HepG2 (cell line): Measurements from ENCODE around the gene ZNF326. TPM values are rescaled to one million over a fixed set of nuclear protein-coding genes. Genes with fewer than 3 reads are reported as not detected.

ENCODE experiments used
- ATAC-seq: fragments of 200-7000 bp; cut with Tn5 transposase; 3 replicates; pipeline ENCODE4 v1.9.1; 2020; ENCODE audit warnings: mild to moderate bottlenecking, moderate library complexity
- BruUV-seq: library from RNA; stranded (reverse); fragments of 400-500 nt; replicated peaks from 2 replicates; lab custom pipeline; 2021; lab: Mats Ljungman, UMichigan
- CTCF ChIA-PET: fragments of 300-600 bp; formaldehyde crosslinking; extraction: SDS; loops from one replicate; lab custom pipeline; 2021; ENCODE audit warnings: low total read pairs, inconsistent platforms, low intra/inter-chr PET ratio; lab: Yijun Ruan, JAX
- POLR2A ChIA-PET: fragments of 350-600 bp; sonication (Branson Sonifier 250); formaldehyde crosslinking; loops from one replicate; lab custom pipeline; 2020; ENCODE audit warnings: antibody characterized with exemption, inconsistent platforms; lab: Yijun Ruan, JAX
- DNase-seq: peaks from one replicate; pipeline ENCODE4 v3.0.0-alpha.2; 2015; ENCODE audit warnings: low spot score
- FAIRE-seq: peaks from 3 replicates; lab custom pipeline; 2011; peaks lifted over from hg19 to GRCh38; lab: Jason Lieb, UNC
- H2AFZ ChIP-seq: one replicate; pipeline ENCODE4 v1.6.1; 2011; ENCODE audit warnings: low read length, inconsistent platforms
- H3K27ac ChIP-seq: fragments of 300-600 bp; 3 replicates; pipeline ENCODE4 v1.8.0; 2011; ENCODE audit warnings: mixed run types, mild to moderate bottlenecking, mixed read lengths, low read length, inconsistent platforms; ENCODE audit not compliant: insufficient read depth; ENCODE audit errors: extremely low read length
- H3K27me3 ChIP-seq, 2 experiments: fragments of 200-600 bp in 1 of 2; 2 replicates in 1 of 2; 3 replicates in 1 of 2; pipeline versions ENCODE4 v1.6.0 to v1.8.0; 2011; ENCODE audit warnings: low read length in 2 of 2, mild to moderate bottlenecking in 2 of 2, moderate library complexity in 2 of 2, inconsistent platforms in 1 of 2; ENCODE audit not compliant: insufficient read depth in 2 of 2, control insufficient read depth in 1 of 2
- H3K36me3 ChIP-seq, 2 experiments: fragments of 200-600 bp in 1 of 2; replicated peaks in 1 of 2; 2 replicates in 1 of 2; 3 replicates in 1 of 2; pipeline versions ENCODE4 v1.5.1 to v1.8.0; 2011; ENCODE audit warnings: low read length in 2 of 2, inconsistent platforms in 1 of 2; ENCODE audit not compliant: insufficient read depth in 2 of 2, control insufficient read depth in 1 of 2
- H3K4me1 ChIP-seq: 2 replicates; pipeline ENCODE4 v1.5.1; 2012; ENCODE audit warnings: low read length, inconsistent platforms; ENCODE audit not compliant: insufficient read depth
- H3K4me2 ChIP-seq: 2 replicates; pipeline ENCODE4 v1.6.0; 2011; ENCODE audit warnings: low read depth, low read length, inconsistent platforms
- H3K4me3 ChIP-seq, 3 experiments: fragments of 200-600 bp in 1 of 3; sonication (generic), shearing (Covaris generic) in 1 of 3; replicated peaks in 1 of 3; 2 replicates each; pipeline ENCODE4 v1.5.1; 2011 to 2016; ENCODE audit warnings: low read length in 3 of 3, inconsistent platforms in 2 of 3, low read depth in 2 of 3, mild to moderate bottlenecking in 2 of 3, control low read depth in 1 of 3, mixed read lengths in 1 of 3; ENCODE audit not compliant: insufficient read depth in 1 of 3
- H3K79me2 ChIP-seq: one replicate; pipeline ENCODE4 v1.6.1; 2011; ENCODE audit warnings: low read length, inconsistent platforms; ENCODE audit not compliant: insufficient read depth
- H3K9ac ChIP-seq: 2 replicates; pipeline ENCODE4 v1.6.0; 2011; ENCODE audit warnings: mild to moderate bottlenecking, low read depth, low read length, inconsistent platforms; ENCODE audit not compliant: insufficient read depth
- H3K9me3 ChIP-seq: 2 replicates; pipeline ENCODE4 v1.5.1; 2012; ENCODE audit warnings: mild to moderate bottlenecking, low read length
- H4K20me1 ChIP-seq: 2 replicates; pipeline ENCODE4 v1.6.0; 2011; ENCODE audit warnings: inconsistent platforms, mild to moderate bottlenecking, low read length, moderate library complexity; ENCODE audit not compliant: insufficient read depth
- KAT7 ChIP-seq: IDR thresholded peaks from 2 replicates; pipeline ENCODE4 v1.6.1; 2018; ENCODE audit warnings: borderline replicate concordance, missing compliant biosample characterization
- MIER3 ChIP-seq: IDR thresholded peaks from 2 replicates; pipeline ENCODE4 v1.6.1; 2016; ENCODE audit warnings: missing compliant biosample characterization, borderline replicate concordance
- REPIN1 ChIP-seq: sonication (generic); formaldehyde crosslinking; IDR thresholded peaks from 2 replicates; pipeline ENCODE4 v1.8.0; 2022; ENCODE audit warnings: missing genetic modification reagents, low read depth, mild to moderate bottlenecking, borderline replicate concordance
- SP5 ChIP-seq: IDR thresholded peaks from 2 replicates; pipeline ENCODE4 v1.6.1; 2016; ENCODE audit warnings: low read depth, borderline replicate concordance
- ZFP90 ChIP-seq: sonication (generic); formaldehyde crosslinking; IDR thresholded peaks from 2 replicates; pipeline ENCODE4 v1.8.0; 2022; ENCODE audit warnings: missing genetic modification reagents, mild to moderate bottlenecking, inconsistent platforms, borderline replicate concordance
- ZNF34 ChIP-seq: sonication (generic); formaldehyde crosslinking; IDR thresholded peaks from 2 replicates; pipeline ENCODE4 v1.4.0; 2020; ENCODE audit warnings: mild to moderate bottlenecking, missing genetic modification reagents, borderline replicate concordance
- ZNF574 ChIP-seq: sonication (generic); formaldehyde crosslinking; IDR thresholded peaks from 2 replicates; pipeline ENCODE4 v1.4.0; 2020; ENCODE audit warnings: missing genetic modification reagents
- ZNF672 ChIP-seq: sonication (generic); formaldehyde crosslinking; IDR thresholded peaks from 2 replicates; pipeline ENCODE4 v1.8.1; 2022; ENCODE audit warnings: missing genetic modification reagents
- ZNF775 ChIP-seq: sonication (generic); formaldehyde crosslinking; IDR thresholded peaks from 2 replicates; pipeline ENCODE4 v1.4.0; 2020; ENCODE audit warnings: missing genetic modification reagents, mild to moderate bottlenecking, moderate library complexity, borderline replicate concordance
- ZNF850 ChIP-seq: sonication (generic); formaldehyde crosslinking; conservative IDR thresholded peaks from 2 replicates; pipeline ENCODE4 v1.9.0; 2021; ENCODE audit warnings: mild to moderate bottlenecking, missing genetic modification reagents
- WGBS: methylation state at CpG from one replicate; pipeline ENCODE4 v1.1.6; 2017; ENCODE audit warnings: low lambda C conversion rate; 5-methylcytosine and 5-hydroxymethylcytosine counted together
- in situ Hi-C: cut with HindIII; loops from 2 replicates; pipeline ENCODE4 v1.10.0; 2017; ENCODE audit warnings: low pct_unique_long_range_greater_than_20kb; ENCODE audit not compliant: extremely low pct_ligation_motif_present
- intact Hi-C: fragments of 100-400 bp; cut with micrococcal nuclease; formaldehyde crosslinking; loops from one replicate; pipeline ENCODE4 v1.10.0; 2022; ENCODE audit not compliant: unreplicated experiment
- polyA plus RNA-seq, 8 experiments: library from polyadenylated mRNA; depleted of rRNA in 3 of 8; stranded (reverse) in 7 of 8; unstranded in 1 of 8; fragments of >200 nt; fragmentation: Illumina TruSeq in 4 of 8; extraction: Trizol in 4 of 8; gene quantifications; 2 replicates each; pipeline versions ENCODE4 v1.2.1 to v1.2.3, GENCODE V29; 2011 to 2016; ENCODE audit warnings: low read depth in 4 of 8, missing spikeins in 1 of 8, mixed read lengths in 1 of 8; ENCODE audit not compliant: insufficient read depth in 1 of 8
- total RNA-seq, 5 experiments: library from RNA; depleted of rRNA; stranded (reverse); fragments of >200 nt; fragmentation: Illumina TruSeq; extraction: Trizol; gene quantifications; 2 replicates each; pipeline ENCODE4 v1.2.3, GENCODE V29; 2016; ENCODE audit warnings: low read depth in 1 of 5
- TF ChIP-seq, protein P1 (sequence below): sonication (generic); formaldehyde crosslinking; IDR thresholded peaks from 2 replicates; pipeline ENCODE4 v1.4.0; 2020; ENCODE audit warnings: missing genetic modification reagents
- TF ChIP-seq, protein P2 (sequence below): sonication (generic); formaldehyde crosslinking; IDR thresholded peaks from 2 replicates; pipeline ENCODE4 v1.5.1; 2020; ENCODE audit warnings: mild to moderate bottlenecking, missing genetic modification reagents, moderate library complexity
- TF ChIP-seq, protein P3 (sequence below): IDR thresholded peaks from 2 replicates; pipeline ENCODE4 v1.6.1; 2016; ENCODE audit warnings: low read depth, control low read depth

ZNF326 gene
- total and polyA plus RNA-seq, 2 of the 13 experiments (the other 11 are each of a cell fraction or from before 2014, with no cell fraction given) = 6.3 to 16.4 TPM

GRCh38 chr1:89987159-89987819 is 7.6 kb upstream of the ZNF326 start (continued):
- TF ChIP-seq, protein P1, sequence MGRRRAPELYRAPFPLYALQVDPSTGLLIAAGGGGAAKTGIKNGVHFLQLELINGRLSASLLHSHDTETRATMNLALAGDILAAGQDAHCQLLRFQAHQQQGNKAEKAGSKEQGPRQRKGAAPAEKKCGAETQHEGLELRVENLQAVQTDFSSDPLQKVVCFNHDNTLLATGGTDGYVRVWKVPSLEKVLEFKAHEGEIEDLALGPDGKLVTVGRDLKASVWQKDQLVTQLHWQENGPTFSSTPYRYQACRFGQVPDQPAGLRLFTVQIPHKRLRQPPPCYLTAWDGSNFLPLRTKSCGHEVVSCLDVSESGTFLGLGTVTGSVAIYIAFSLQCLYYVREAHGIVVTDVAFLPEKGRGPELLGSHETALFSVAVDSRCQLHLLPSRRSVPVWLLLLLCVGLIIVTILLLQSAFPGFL (CRISPR knock-in tag) = no peak
- 0 out of 2 replicates have a peak, but pooled peaks have one; percentile 22 for TF ChIP-seq MIER3

DNA sequence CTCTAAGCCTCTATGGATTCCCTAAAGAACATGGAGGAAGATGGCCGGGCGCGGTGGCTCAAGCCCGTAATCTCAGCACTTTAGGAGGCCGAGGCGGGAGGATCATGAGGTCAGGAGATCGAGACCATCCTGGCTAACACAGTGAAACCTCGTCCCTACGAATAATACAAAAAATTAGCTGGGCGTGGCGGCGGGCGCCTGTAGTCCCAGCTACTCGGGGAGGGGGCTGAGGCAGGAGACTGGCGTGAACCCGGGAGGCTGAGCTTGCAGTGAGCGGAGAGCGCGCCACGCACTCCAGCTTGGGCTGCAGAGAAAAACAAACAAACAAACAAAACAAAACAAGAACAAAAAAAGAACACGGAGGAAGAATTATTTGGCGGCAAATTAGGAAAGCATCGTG is 5.8 kb upstream of the ZNF326 start:
- Histone ChIP-seq H3K4me3 (no peak overlapping the region), H3K36me3 (no peaks in the 10 kb centered on the region), H3K4me1 (peaks cover 42% of the 10 kb centered on the region), H3K27ac (no peak overlapping the region), H4K20me1 (no peaks in the 10 kb centered on the region), H3K27me3 (no peaks in the 10 kb centered on the region), H3K9me3 (no peaks in the 10 kb centered on the region), H3K4me2 (no peak overlapping the region), H2AFZ (no peak overlapping the region), H3K79me2 (no peaks in the 10 kb centered on the region), H3K9ac (no peak overlapping the region)
- ATAC-seq (no peak), FAIRE-seq (no peak), DNase-seq (no peak)
- ChIA-PET CTCF (interaction anchor here (2.8 kb wide), 1 partner anchor 184 kb away, joined by 34 read pairs; no protein-coding TSS in a partner anchor), POLR2A (no interaction called here)
- WGBS = 93% methylated on average over 23 of the region's 23 CpGs
- intact Hi-C loops = loop anchor here (10.0 kb wide), 1 partner anchor 84 kb away; no protein-coding TSS in a partner anchor
- in situ Hi-C loops = no loop called here
- BruUV-seq = no TSS peak
- no peak for TF ChIP-seq REPIN1 (CRISPR knock-in tag)
- no peak for TF ChIP-seq ZNF775 (CRISPR knock-in tag)
- TF ChIP-seq, protein P2, sequence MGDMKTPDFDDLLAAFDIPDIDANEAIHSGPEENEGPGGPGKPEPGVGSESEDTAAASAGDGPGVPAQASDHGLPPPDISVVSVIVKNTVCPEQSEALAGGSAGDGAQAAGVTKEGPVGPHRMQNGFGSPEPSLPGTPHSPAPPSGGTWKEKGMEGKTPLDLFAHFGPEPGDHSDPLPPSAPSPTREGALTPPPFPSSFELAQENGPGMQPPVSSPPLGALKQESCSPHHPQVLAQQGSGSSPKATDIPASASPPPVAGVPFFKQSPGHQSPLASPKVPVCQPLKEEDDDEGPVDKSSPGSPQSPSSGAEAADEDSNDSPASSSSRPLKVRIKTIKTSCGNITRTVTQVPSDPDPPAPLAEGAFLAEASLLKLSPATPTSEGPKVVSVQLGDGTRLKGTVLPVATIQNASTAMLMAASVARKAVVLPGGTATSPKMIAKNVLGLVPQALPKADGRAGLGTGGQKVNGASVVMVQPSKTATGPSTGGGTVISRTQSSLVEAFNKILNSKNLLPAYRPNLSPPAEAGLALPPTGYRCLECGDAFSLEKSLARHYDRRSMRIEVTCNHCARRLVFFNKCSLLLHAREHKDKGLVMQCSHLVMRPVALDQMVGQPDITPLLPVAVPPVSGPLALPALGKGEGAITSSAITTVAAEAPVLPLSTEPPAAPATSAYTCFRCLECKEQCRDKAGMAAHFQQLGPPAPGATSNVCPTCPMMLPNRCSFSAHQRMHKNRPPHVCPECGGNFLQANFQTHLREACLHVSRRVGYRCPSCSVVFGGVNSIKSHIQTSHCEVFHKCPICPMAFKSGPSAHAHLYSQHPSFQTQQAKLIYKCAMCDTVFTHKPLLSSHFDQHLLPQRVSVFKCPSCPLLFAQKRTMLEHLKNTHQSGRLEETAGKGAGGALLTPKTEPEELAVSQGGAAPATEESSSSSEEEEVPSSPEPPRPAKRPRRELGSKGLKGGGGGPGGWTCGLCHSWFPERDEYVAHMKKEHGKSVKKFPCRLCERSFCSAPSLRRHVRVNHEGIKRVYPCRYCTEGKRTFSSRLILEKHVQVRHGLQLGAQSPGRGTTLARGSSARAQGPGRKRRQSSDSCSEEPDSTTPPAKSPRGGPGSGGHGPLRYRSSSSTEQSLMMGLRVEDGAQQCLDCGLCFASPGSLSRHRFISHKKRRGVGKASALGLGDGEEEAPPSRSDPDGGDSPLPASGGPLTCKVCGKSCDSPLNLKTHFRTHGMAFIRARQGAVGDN (CRISPR knock-in tag) = no peak
- no peak for TF ChIP-seq ZFP90 (CRISPR knock-in tag)
- TF ChIP-seq SP5 (CRISPR knock-in tag) = no peak
- TF ChIP-seq ZNF672 = no peak
- TF ChIP-seq ZNF850 (CRISPR knock-in tag) = no peak
- TF ChIP-seq KAT7 = no peak
- TF ChIP-seq, protein P3, sequence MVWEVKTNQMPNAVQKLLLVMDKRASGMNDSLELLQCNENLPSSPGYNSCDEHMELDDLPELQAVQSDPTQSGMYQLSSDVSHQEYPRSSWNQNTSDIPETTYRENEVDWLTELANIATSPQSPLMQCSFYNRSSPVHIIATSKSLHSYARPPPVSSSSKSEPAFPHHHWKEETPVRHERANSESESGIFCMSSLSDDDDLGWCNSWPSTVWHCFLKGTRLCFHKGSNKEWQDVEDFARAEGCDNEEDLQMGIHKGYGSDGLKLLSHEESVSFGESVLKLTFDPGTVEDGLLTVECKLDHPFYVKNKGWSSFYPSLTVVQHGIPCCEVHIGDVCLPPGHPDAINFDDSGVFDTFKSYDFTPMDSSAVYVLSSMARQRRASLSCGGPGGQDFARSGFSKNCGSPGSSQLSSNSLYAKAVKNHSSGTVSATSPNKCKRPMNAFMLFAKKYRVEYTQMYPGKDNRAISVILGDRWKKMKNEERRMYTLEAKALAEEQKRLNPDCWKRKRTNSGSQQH (CRISPR knock-in tag) = no peak
- TF ChIP-seq ZNF34 (CRISPR knock-in tag) = no peak
- no peak for TF ChIP-seq ZNF574 (CRISPR knock-in tag)
